ENCODE data around the gene TNFAIP8. TPM values are rescaled to one million over a fixed set of nuclear protein-coding genes. Genes with fewer than 3 reads are reported as not detected.

Gene TNFAIP8
- 28.3 and 31.3 TPM in 2 replicates for polyA plus RNA-seq (2012; rRNA removed)
- 33.8 and 41.5 TPM in 2 replicates for polyA plus RNA-seq (2012; cell fraction: cytosol; rRNA removed)
- polyA plus RNA-seq (2012; cell fraction: nucleus; rRNA removed) = 11.7 and 15.5 TPM in 2 replicates

DNA sequence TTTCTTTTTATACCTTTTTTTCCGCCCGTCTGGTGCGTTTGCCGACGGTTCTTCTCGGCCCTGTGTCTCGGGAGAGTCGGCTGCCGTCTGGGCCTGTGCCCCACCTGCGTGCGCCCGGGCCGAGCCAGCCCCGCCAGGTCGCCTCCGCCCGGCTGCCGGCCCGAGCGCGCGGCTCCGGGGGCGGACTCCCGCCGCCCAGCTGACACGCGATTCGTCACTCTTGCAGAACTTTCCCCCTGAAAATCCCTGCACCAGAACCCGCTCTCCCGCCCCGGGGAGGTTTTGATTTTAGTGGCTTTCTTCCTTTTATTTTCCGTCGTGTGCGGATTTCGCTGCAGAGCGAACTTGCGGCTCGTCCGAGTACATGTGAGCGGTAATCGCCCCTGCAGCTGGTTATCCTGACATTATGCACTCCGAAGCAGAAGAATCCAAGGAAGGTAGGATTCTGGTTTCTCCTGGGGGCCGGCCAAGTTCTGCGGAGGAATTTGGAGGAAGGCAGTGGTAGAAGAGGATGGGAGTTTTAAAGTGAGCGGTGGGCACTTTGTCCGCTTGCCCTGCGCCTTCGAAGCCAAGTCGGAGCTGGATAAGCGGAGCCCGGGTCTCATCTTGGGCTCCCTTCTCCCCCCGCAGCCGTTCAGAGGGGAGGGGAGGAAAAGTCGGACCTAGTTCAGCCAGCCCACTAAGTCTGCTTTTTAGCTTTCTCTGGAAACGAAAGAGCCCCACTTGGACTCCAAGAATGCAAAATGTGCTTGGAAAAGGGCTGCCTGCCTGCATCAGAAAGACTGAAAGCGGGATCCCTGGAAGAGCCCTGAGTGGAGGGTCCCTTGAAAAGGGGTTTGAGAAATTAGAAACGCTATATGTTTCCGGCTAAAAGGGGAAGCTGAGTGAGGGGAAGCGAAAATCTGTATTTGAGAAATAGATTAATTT lies at the start of gene TNFAIP8:
TNFAIP8 (plus strand) TSS at position 335 of the 927 bp plus-strand sequence; CDS start at position 407, 72 bp downstream.
- no peak within 1 kb of the TSS; a peak in 1 of 4 replicates for H3K27ac ChIP-seq (ENCODE audit: low read depth in 2 of 2, low read length in 1 of 2)
- no peaks in the 10 kb centered on the region for H3F3A ChIP-seq (replicated peaks; ENCODE audit: insufficient read depth)
- H3K36me3 ChIP-seq (replicated peaks in 1 of 2; ENCODE audit: control insufficient read depth in 1 of 2, insufficient read depth in 2 of 2, low read length in 1 of 2) = no peaks in the 10 kb centered on the region
- peaks cover 0 to 4% of the 10 kb centered on the region in 2 experiments; a peak in 2 of 4 replicates for H3K4me1 ChIP-seq (ENCODE audit: control insufficient read depth in 1 of 2, insufficient read depth in 2 of 2, low read depth in 1 of 2, low read length in 1 of 2)
- no peaks in the 10 kb centered on the region for H3K27me3 ChIP-seq (ENCODE audit: insufficient read depth)
- CTCF ChIA-PET = interaction anchor here (1.5 to 2.9 kb wide), 3 partner anchors 12 to 368 kb away, joined by 4 to 10 read pairs (median 10); partner anchors contain the start of gene DTWD2
- 64% methylated on average over 60 of the region's 60 CpGs for WGBS (ENCODE audit: low lambda C conversion rate)
- peak within 1 kb of the TSS; percentile 32; the same call in 1 of the 2 replicates for H3K9ac ChIP-seq
- POLR2A ChIA-PET = no interaction called here
- peak within 1 kb of the TSS; percentile 67 for H3K4me2 ChIP-seq
- peaks cover 18% of the 10 kb centered on the region for H3K79me2 ChIP-seq (ENCODE audit: insufficient read depth)
- H4K20me1 ChIP-seq (ENCODE audit: insufficient read depth) = no peaks in the 10 kb centered on the region
- peak; percentile 63 for DNase-seq
- no peaks in the 10 kb centered on the region for H3K9me2 ChIP-seq
- H3K9me3 ChIP-seq = no peaks in the 10 kb centered on the region
- TF ChIP-seq EP300 (IDR thresholded peaks at IDR 0.05; ENCODE audit: borderline replicate concordance in 1 of 2, low read depth in 1 of 2, low read length in 1 of 2) = no peak
- no peak for TF ChIP-seq GABPA (IDR thresholded peaks at IDR 0.05; ENCODE audit: low read depth)
- TF ChIP-seq YY1 (IDR thresholded peaks at IDR 0.05; ENCODE audit: low read depth) = no peak
- TF ChIP-seq, protein P1, sequence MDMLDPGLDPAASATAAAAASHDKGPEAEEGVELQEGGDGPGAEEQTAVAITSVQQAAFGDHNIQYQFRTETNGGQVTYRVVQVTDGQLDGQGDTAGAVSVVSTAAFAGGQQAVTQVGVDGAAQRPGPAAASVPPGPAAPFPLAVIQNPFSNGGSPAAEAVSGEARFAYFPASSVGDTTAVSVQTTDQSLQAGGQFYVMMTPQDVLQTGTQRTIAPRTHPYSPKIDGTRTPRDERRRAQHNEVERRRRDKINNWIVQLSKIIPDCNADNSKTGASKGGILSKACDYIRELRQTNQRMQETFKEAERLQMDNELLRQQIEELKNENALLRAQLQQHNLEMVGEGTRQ (IDR thresholded peaks at IDR 0.05; ENCODE audit: borderline replicate concordance, low read depth, low read length) = no peak
- TF ChIP-seq NFIC (IDR thresholded peaks at IDR 0.05; ENCODE audit: borderline replicate concordance) = no peak
- TF ChIP-seq, protein P2, sequence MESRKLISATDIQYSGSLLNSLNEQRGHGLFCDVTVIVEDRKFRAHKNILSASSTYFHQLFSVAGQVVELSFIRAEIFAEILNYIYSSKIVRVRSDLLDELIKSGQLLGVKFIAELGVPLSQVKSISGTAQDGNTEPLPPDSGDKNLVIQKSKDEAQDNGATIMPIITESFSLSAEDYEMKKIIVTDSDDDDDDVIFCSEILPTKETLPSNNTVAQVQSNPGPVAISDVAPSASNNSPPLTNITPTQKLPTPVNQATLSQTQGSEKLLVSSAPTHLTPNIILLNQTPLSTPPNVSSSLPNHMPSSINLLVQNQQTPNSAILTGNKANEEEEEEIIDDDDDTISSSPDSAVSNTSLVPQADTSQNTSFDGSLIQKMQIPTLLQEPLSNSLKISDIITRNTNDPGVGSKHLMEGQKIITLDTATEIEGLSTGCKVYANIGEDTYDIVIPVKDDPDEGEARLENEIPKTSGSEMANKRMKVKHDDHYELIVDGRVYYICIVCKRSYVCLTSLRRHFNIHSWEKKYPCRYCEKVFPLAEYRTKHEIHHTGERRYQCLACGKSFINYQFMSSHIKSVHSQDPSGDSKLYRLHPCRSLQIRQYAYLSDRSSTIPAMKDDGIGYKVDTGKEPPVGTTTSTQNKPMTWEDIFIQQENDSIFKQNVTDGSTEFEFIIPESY (IDR thresholded peaks at IDR 0.05; ENCODE audit: borderline replicate concordance, low read depth) = no peak
- TF ChIP-seq IRF3 (IDR thresholded peaks at IDR 0.05; ENCODE audit: low read depth, low read length) = no peak
- TF ChIP-seq RFX5 (IDR thresholded peaks at IDR 0.05; ENCODE audit: low read length) = no peak
- no peak for TF ChIP-seq GATA2 (CRISPR knock-in tag; IDR thresholded peaks at IDR 0.05)
- no peak for TF ChIP-seq MXI1 (IDR thresholded peaks at IDR 0.05; ENCODE audit: low read depth, low read length)
- TF ChIP-seq NRF1 (IDR thresholded peaks at IDR 0.05; ENCODE audit: low read depth, low read length) = no peak
- TF ChIP-seq, protein P3, sequence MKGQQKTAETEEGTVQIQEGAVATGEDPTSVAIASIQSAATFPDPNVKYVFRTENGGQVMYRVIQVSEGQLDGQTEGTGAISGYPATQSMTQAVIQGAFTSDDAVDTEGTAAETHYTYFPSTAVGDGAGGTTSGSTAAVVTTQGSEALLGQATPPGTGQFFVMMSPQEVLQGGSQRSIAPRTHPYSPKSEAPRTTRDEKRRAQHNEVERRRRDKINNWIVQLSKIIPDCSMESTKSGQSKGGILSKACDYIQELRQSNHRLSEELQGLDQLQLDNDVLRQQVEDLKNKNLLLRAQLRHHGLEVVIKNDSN (IDR thresholded peaks at IDR 0.05; ENCODE audit: borderline replicate concordance, low read depth) = no peak
- TF ChIP-seq SMC3 (IDR thresholded peaks at IDR 0.05; ENCODE audit: low read depth, low read length) = no peak
- no peak for TF ChIP-seq POLR2AphosphoS5 (IDR thresholded peaks at IDR 0.05; ENCODE audit: low read depth, low read length)
- no peak for TF ChIP-seq TCF12 (IDR thresholded peaks at IDR 0.05)
- TF ChIP-seq EZH2phosphoT487 (IDR thresholded peaks at IDR 0.05; ENCODE audit: borderline replicate concordance, low read depth) = no peak
- TF ChIP-seq MAX (IDR thresholded peaks at IDR 0.05; ENCODE audit: low read depth) = no peak
- TF ChIP-seq MEF2A (IDR thresholded peaks at IDR 0.05; ENCODE audit: borderline replicate concordance, low read depth) = no peak
- TF ChIP-seq TEAD4 (IDR thresholded peaks at IDR 0.05; ENCODE audit: borderline replicate concordance, insufficient read depth) = no peak
- H2AFZ ChIP-seq (ENCODE audit: low read depth) = no peak within 1 kb of the TSS
- peak within 1 kb of the TSS; percentile 45 to 53 for H3K4me3 ChIP-seq (ENCODE audit: low read depth in 2 of 2, low read length in 1 of 2)

Measured in SK-N-SH (cell line).